Psoas muscle (tissue), 8 donors: ENCODE data around the gene CCL4. TPM values are rescaled to one million over a fixed set of nuclear protein-coding genes. Genes with fewer than 3 reads are reported as not detected.
"Not testable (repeated sequence)": the region's sequence is repeated elsewhere in the genome, so short reads cannot be mapped to it uniquely, and the experiment has no call there.

Experiments
- ATAC-seq, 4 donors: fragments of 200-7000 bp; cut with Tn5 transposase; one replicate each; pipeline ENCODE4 v1.9.1; 2020; ENCODE audit warnings: moderate library complexity in 3 of 4, mild to moderate bottlenecking in 2 of 4
- DNase-seq, 2 donors: peaks; one replicate each; pipeline ENCODE4 v3.0.0-alpha.2; 2020
- H3K27ac ChIP-seq: fragments of 200-600 bp; one replicate; pipeline ENCODE4 v1.8.0; 2022
- H3K27me3 ChIP-seq, 3 donors: fragments of 200-600 bp in 1 of 3; one replicate each; pipeline versions ENCODE4 v1.6.1 to v1.8.0; 2013 to 2022; ENCODE audit warnings: low read length in 2 of 3, mild to moderate bottlenecking in 2 of 3, moderate library complexity in 1 of 3; ENCODE audit not compliant: insufficient read depth in 3 of 3
- H3K36me3 ChIP-seq, 2 donors: fragments of 200-600 bp in 1 of 2; one replicate each; pipeline versions ENCODE4 v1.6.1 to v1.8.0; 2013 to 2022; ENCODE audit warnings: low read depth in 1 of 2, mild to moderate bottlenecking in 1 of 2, moderate library complexity in 1 of 2; ENCODE audit not compliant: insufficient read depth in 1 of 2
- H3K4me1 ChIP-seq: fragments of 200-600 bp; one replicate; pipeline ENCODE4 v1.8.0; 2022
- H3K4me3 ChIP-seq: fragments of 200-600 bp; one replicate; pipeline ENCODE4 v1.8.0; 2022; ENCODE audit warnings: mild to moderate bottlenecking
- H3K9me3 ChIP-seq: fragments of 200-600 bp; one replicate; pipeline ENCODE4 v1.8.0; 2022
- CTCF ChIP-seq: fragments of 200-600 bp; IDR thresholded peaks from one replicate; pipeline ENCODE4 v1.8.0; 2022; ENCODE audit warnings: antibody characterized with exemption
- WGBS, 3 donors: extraction: QIAGEN DNeasy Blood & Tissue Kit; methylation state at CpG; one replicate each; pipeline versions ENCODE4 v1.1.6 to v1.1.7; 2013; 5-methylcytosine and 5-hydroxymethylcytosine counted together
- intact Hi-C, 2 donors: fragments of 100-400 bp; cut with DNase I; formaldehyde crosslinking; loops; one replicate each; pipeline versions ENCODE4 v1.11.0 to v1.14.2; 2022
- polyA plus RNA-seq, 3 donors: library from polyadenylated mRNA; stranded (reverse); fragments of 200-250 nt; gene quantifications; one replicate each; pipeline ENCODE4 v1.2.3, GENCODE V29; 2013
- total RNA-seq, 4 donors: library from RNA; stranded (reverse); fragmentation: NEBNext Ultra II Directional in 2 of 4; extraction: Animal tissue kit (Norgen Biotek cat#: 25700) in 2 of 4; gene quantifications; one replicate each; pipeline versions ENCODE4 v1.2.1 to v1.2.4, GENCODE V29; 2021 to 2023
- donor health status: healthy with polysubstance abuse.
- donor health status: DM: no; HTN: no; CAD: no; lungs with moderate emphysema.
- donor health status: Bipolar disorder and iron deficiency.
- donor health status: healthy.
- donor health status: DM: yes; HTN: yes; CAD: no.
- donor health status: DM: no; HTN: no; CAD: no.
- donor health status: DM: no; HTN: no; CAD: no.
- donor health status: DM: yes; HTN: yes; CAD: no.

The CCL4 gene
- total and polyA plus RNA-seq, 7 donors = 0.13 to 2.2 (median 0.41) TPM

- H3K4me1 ChIP-seq = no peaks in the 10 kb centered on the region
- H3K27ac ChIP-seq = no peak overlapping the region
- peaks cover 0 to 7% (median 3%) of the 10 kb centered on the region in 3 donors for H3K27me3 ChIP-seq
- no peak for TF ChIP-seq CTCF
- no peaks in the 10 kb centered on the region for H3K9me3 ChIP-seq
- ATAC-seq (no peak), DNase-seq (no peak)
- 81 to 88% (median 83%) methylated on average over 5 of the region's 5 CpGs for WGBS, 3 donors
- intact Hi-C loops = no loop called here
- H3K4me3 ChIP-seq = no peak overlapping the region
- no peaks in the 10 kb centered on the region for H3K36me3 ChIP-seq
Measured at GRCh38 chr17:36105781-36106492, 2.3 kb downstream of the CCL4 start.

- Histone ChIP-seq H3K9me3 (no peaks in the 10 kb centered on the region), H3K4me1 (no peaks in the 10 kb centered on the region), H3K27me3 (peaks cover 0 to 7% (median 3%) of the 10 kb centered on the region in 3 donors), H3K36me3 (no peaks in the 10 kb centered on the region), H3K4me3 (no peak overlapping the region), H3K27ac (no peak overlapping the region)
- ATAC-seq (no peak), DNase-seq (no peak)
- 85 to 90% (median 86%) methylated on average over 6 of the region's 6 CpGs for WGBS, 3 donors
- intact Hi-C loops = no loop called here
- TF ChIP-seq CTCF = no peak
Measured at GRCh38 chr17:36106493-36106835, 2.8 kb downstream of the CCL4 start.

GRCh38 chr17:36107660-36108059, 4.0 kb downstream of the CCL4 start:
- ATAC-seq (no peak), DNase-seq (no peak)
- H3K4me3 ChIP-seq = no peak overlapping the region
- TF ChIP-seq CTCF = no peak
- H3K9me3 ChIP-seq = no peaks in the 10 kb centered on the region
- peaks cover 0 to 7% (median 3%) of the 10 kb centered on the region in 3 donors for H3K27me3 ChIP-seq
- H3K27ac ChIP-seq = no peak overlapping the region
- intact Hi-C loops = no loop called here
- H3K4me1 ChIP-seq = no peaks in the 10 kb centered on the region
- H3K36me3 ChIP-seq = no peaks in the 10 kb centered on the region
- WGBS, 3 donors = 82 to 90% (median 89%) methylated on average over 3 of the region's 3 CpGs

- H3K4me1 ChIP-seq, H3K9me3 ChIP-seq, H3K36me3 ChIP-seq, H3K27ac ChIP-seq, H3K4me3 ChIP-seq, ATAC-seq, DNase-seq, intact Hi-C loops, H3K27me3 ChIP-seq: not testable (repeated sequence)
- WGBS, 3 donors = 70 to 80% (median 74%) methylated on average over 5 of the region's 5 CpGs
Measured at GRCh38 chr17:36108265-36108664, 4.6 kb downstream of the CCL4 start.

- Histone ChIP-seq H3K27ac (no peak overlapping the region), H3K36me3 (no peaks in the 10 kb centered on the region), H3K4me3 (no peak overlapping the region), H3K27me3 (peaks cover 0 to 7% (median 3%) of the 10 kb centered on the region in 3 donors), H3K4me1 (no peaks in the 10 kb centered on the region), H3K9me3 (no peaks in the 10 kb centered on the region)
- ATAC-seq (no peak), DNase-seq (no peak)
- intact Hi-C loops = no loop called here
- WGBS, 3 donors = 75 to 77% (median 77%) methylated on average over 4 of the region's 4 CpGs
- no peak for TF ChIP-seq CTCF
Measured at GRCh38 chr17:36111068-36111490, 7.5 kb downstream of the CCL4 start.
